GM23248 (cell line): Measurements from ENCODE around the gene IFT81. TPM values are rescaled to one million over a fixed set of nuclear protein-coding genes. Genes with fewer than 3 reads are reported as not detected.
A peak's percentile ranks its signal among the peaks of the same experiment; 100 is the strongest.

Source experiments
- DNase-seq: peaks from one replicate; pipeline ENCODE4 v3.0.0-alpha.2; 2015
- H2AFZ ChIP-seq: fragments of 200-600 bp; sonication (generic); 2 replicates; pipeline ENCODE4 v1.6.1; 2016; ENCODE audit warnings: antibody characterized with exemption
- H3F3A ChIP-seq: fragments of 200-600 bp; sonication (generic); 2 replicates; pipeline ENCODE4 v1.6.1; 2016; ENCODE audit warnings: mild to moderate bottlenecking, antibody characterized with exemption, mixed run types; ENCODE audit not compliant: insufficient read depth
- H3K27ac ChIP-seq: fragments of 200-600 bp; sonication (generic); 2 replicates; pipeline ENCODE4 v1.5.1; 2016; ENCODE audit warnings: mild to moderate bottlenecking
- H3K27me3 ChIP-seq: fragments of 200-600 bp; sonication (generic); replicated peaks from 2 replicates; pipeline ENCODE4 v1.6.1; 2016; ENCODE audit warnings: mild to moderate bottlenecking; ENCODE audit not compliant: insufficient read depth
- H3K36me3 ChIP-seq: fragments of 200-600 bp; sonication (generic); 2 replicates; pipeline ENCODE4 v1.6.1; 2016; ENCODE audit warnings: low read depth, mild to moderate bottlenecking
- H3K4me1 ChIP-seq: fragments of 200-600 bp; sonication (generic); 2 replicates; pipeline ENCODE4 v1.6.1; 2016; ENCODE audit warnings: mild to moderate bottlenecking; ENCODE audit not compliant: insufficient read depth
- H3K4me2 ChIP-seq: fragments of 200-600 bp; sonication (generic); one replicate; pipeline ENCODE4 v1.6.1; 2016; ENCODE audit warnings: mild to moderate bottlenecking; ENCODE audit not compliant: unreplicated experiment
- H3K4me3 ChIP-seq: fragments of 200-600 bp; sonication (generic); 2 replicates; pipeline ENCODE4 v1.5.1; 2016; ENCODE audit warnings: mild to moderate bottlenecking
- H3K79me2 ChIP-seq: fragments of 200-600 bp; sonication (generic); 2 replicates; pipeline ENCODE4 v1.6.1; 2016; ENCODE audit warnings: mild to moderate bottlenecking; ENCODE audit not compliant: insufficient read depth
- H3K9ac ChIP-seq: fragments of 200-600 bp; sonication (generic); 2 replicates; pipeline ENCODE4 v1.6.1; 2016; ENCODE audit warnings: mild to moderate bottlenecking
- H3K9me2 ChIP-seq: fragments of 200-600 bp; sonication (generic); 2 replicates; pipeline ENCODE4 v1.6.1; 2016; ENCODE audit warnings: mixed run types, mild to moderate bottlenecking, moderate library complexity; ENCODE audit not compliant: insufficient read depth
- H3K9me3 ChIP-seq: fragments of 200-600 bp; sonication (generic); one replicate; pipeline ENCODE4 v1.6.1; 2017; ENCODE audit warnings: low read depth
- H4K20me1 ChIP-seq: fragments of 200-600 bp; sonication (generic); 2 replicates; pipeline ENCODE4 v1.6.0; 2016; ENCODE audit not compliant: insufficient read depth
- EZH2 ChIP-seq: fragments of 200-600 bp; sonication (generic); IDR thresholded peaks from 2 replicates; pipeline ENCODE4 v1.6.1; 2018; ENCODE audit warnings: antibody characterized with exemption, mild to moderate bottlenecking; ENCODE audit not compliant: insufficient read depth, poor library complexity, severe bottlenecking
- EZH2phosphoT487 ChIP-seq: fragments of 200-600 bp; sonication (generic); IDR thresholded peaks from 2 replicates; pipeline ENCODE4 v1.6.1; 2018; ENCODE audit warnings: antibody characterized with exemption, moderate library complexity, mild to moderate bottlenecking, low read depth; ENCODE audit not compliant: insufficient read depth
- WGBS, 2 experiments: methylation state at CpG; one replicate each; pipeline ENCODE4 v1.1.6; 2015 to 2017; ENCODE audit warnings: low lambda C conversion rate in 2 of 2, low coverage in 1 of 2; ENCODE audit errors: missing lambda C conversion rate in 2 of 2; 5-methylcytosine and 5-hydroxymethylcytosine counted together
- in situ Hi-C: fragments of 300-500 bp; cut with MboI; formaldehyde crosslinking; loops from 2 replicates; pipeline ENCODE4 v1.15.0; 2020
- polyA plus RNA-seq: library from polyadenylated mRNA; unstranded; fragments of >200 nt; fragmentation: Nextera tagmentation; extraction: Ambion mirVana; gene quantifications from 2 replicates; pipeline ENCODE4 v1.2.1, GENCODE V29; 2016
- total RNA-seq: library from RNA; depleted of rRNA; stranded (reverse); fragments of >200 nt; shearing (Covaris generic); gene quantifications from 2 replicates; pipeline ENCODE4 v1.2.3, GENCODE V29; 2014

Gene IFT81
- total and polyA plus RNA-seq, 2 experiments from 2014 or later: 9.5 to 14.0 TPM

DNA sequence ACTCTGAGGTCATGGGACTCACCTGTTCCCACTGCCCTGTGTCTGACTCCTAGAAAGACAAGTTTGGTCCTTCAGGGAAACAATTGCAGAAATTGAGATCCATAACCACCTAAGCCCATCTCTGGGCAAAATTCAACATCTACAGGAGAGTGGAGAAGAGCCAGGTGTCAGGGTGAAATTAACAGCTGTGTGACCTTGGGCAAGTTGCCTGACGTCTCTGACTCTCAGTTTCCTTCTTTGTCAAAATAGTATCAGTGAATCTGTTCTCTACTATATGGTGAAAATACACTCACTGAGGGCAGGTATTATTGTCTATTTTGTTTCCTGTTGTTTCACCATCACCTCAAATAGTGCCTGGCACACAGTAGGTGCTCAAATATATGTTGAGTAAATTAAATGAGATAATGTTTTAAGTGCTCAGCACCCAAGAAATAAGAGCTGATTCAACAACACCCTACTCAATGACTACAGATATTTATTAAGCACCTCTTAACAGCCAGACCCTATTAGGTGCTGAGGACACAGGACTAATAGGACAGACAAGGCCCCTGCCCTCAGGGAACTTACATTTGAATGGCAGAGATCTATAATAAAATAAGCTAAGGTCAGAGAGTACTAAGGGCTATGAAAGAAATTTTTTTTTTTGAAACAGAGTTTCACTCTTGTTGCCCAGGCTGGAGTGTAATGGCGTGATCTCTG is 14.2 kb upstream of the IFT81 start:
- peak overlapping the region; percentile 56 for H3K4me2 ChIP-seq
- no peaks in the 10 kb centered on the region for H3K79me2 ChIP-seq
- H4K20me1 ChIP-seq: no peaks in the 10 kb centered on the region
- WGBS, 2 experiments: 76% methylated on average over 2 of the region's 2 CpGs
- peak overlapping the region; percentile 52; the same call in 1 of the 2 replicates for H3K4me3 ChIP-seq
- H2AFZ ChIP-seq: no peak overlapping the region; the same call in 1 of the 2 replicates
- H3F3A ChIP-seq: peaks cover 23% of the 10 kb centered on the region
- in situ Hi-C loops: no loop called here
- no peaks in the 10 kb centered on the region for H3K27me3 ChIP-seq
- no peaks in the 10 kb centered on the region for H3K9me3 ChIP-seq
- peaks cover 25% of the 10 kb centered on the region for H3K4me1 ChIP-seq
- no peaks in the 10 kb centered on the region for H3K36me3 ChIP-seq
- TF ChIP-seq EZH2phosphoT487 (no peak), EZH2 (no peak)
- H3K9me2 ChIP-seq: no peaks in the 10 kb centered on the region
- H3K27ac ChIP-seq: peak overlapping the region; percentile 85
- peak overlapping the region; percentile 66 for H3K9ac ChIP-seq
- DNase-seq: no peak

DNA sequence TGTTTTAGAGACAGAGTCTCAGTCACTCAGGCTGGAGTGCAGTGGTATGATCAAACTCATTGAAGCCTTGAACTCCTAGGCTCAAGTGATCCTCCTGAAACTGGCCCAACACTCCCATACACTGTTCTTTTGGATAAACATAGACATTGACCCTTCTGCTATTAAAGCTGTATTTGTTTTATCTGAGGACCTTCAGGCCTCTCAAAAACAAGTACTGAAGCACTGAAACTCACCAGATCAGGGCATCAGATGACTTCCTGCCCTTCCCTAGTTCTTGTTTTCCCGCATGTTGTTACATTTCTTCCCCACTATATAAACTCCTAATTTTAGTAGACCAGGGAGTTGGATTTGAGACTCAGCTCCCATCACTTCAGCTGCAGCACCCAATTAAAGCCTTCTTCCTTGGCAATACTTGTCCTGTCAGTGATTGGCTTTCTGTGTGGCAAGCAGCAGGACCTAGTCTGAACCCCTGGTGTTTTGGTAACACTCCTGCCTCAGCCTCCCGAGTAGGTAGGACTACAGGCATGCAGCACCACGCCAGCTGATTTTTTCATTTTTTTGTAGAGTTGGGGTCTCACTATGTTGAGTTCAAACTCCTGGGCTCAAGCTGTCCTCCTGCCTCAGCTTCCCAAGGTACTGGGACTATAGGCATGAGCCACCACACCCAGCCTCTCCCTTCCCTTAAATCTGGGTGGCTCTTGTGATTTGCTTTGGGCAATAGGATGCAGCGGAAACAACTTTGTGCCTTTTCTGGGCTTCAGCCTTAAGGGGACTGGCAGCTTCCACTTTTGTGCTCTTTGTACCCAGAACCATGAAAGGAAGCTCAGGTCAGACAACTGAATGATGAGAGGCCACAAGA is 12.5 kb upstream of the IFT81 start:
- no peaks in the 10 kb centered on the region for H4K20me1 ChIP-seq
- H2AFZ ChIP-seq: no peak overlapping the region
- no peak overlapping the region for H3K4me2 ChIP-seq
- DNase-seq: no peak
- no peak overlapping the region for H3K4me3 ChIP-seq
- peaks cover 23% of the 10 kb centered on the region for H3F3A ChIP-seq
- H3K4me1 ChIP-seq: peaks cover 25% of the 10 kb centered on the region
- no peak overlapping the region for H3K27ac ChIP-seq
- H3K79me2 ChIP-seq: no peaks in the 10 kb centered on the region
- no peaks in the 10 kb centered on the region for H3K36me3 ChIP-seq
- no peaks in the 10 kb centered on the region for H3K27me3 ChIP-seq
- no peak overlapping the region for H3K9ac ChIP-seq
- H3K9me3 ChIP-seq: no peaks in the 10 kb centered on the region
- no peaks in the 10 kb centered on the region for H3K9me2 ChIP-seq
- in situ Hi-C loops: no loop called here
- TF ChIP-seq EZH2phosphoT487: no peak
- no peak for TF ChIP-seq EZH2
- WGBS, 2 experiments: 80 to 81% methylated on average over 4 of the region's 4 CpGs

DNA sequence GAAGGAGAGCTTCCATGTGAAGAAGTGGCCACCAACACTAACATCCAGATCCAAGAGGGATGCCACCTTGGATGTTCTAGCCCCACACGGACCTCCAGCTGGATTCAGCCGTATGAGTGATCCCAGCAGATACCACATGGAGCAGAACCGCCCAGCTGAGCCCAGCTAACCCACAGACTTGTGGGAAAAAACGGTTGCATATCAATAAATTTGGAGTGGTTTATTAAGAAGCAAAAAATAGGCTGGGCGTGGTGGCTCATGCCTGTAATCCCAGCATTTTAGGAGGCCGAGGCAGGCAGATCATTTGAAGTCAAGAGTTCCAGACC is 11.9 kb upstream of the IFT81 start:
- Histone ChIP-seq H4K20me1 (no peaks in the 10 kb centered on the region), H2AFZ (no peak overlapping the region), H3K4me1 (peaks cover 20% of the 10 kb centered on the region), H3K79me2 (no peaks in the 10 kb centered on the region), H3K9ac (no peak overlapping the region), H3K36me3 (no peaks in the 10 kb centered on the region), H3K27ac (no peak overlapping the region), H3F3A (peaks cover 18% of the 10 kb centered on the region), H3K4me3 (no peak overlapping the region), H3K9me3 (no peaks in the 10 kb centered on the region), H3K9me2 (no peaks in the 10 kb centered on the region), H3K27me3 (no peaks in the 10 kb centered on the region), H3K4me2 (no peak overlapping the region)
- TF ChIP-seq EZH2phosphoT487: no peak
- TF ChIP-seq EZH2: no peak
- DNase-seq: no peak
- in situ Hi-C loops: no loop called here
- 82 to 85% methylated on average over 6 of the region's 6 CpGs for WGBS, 2 experiments

DNA sequence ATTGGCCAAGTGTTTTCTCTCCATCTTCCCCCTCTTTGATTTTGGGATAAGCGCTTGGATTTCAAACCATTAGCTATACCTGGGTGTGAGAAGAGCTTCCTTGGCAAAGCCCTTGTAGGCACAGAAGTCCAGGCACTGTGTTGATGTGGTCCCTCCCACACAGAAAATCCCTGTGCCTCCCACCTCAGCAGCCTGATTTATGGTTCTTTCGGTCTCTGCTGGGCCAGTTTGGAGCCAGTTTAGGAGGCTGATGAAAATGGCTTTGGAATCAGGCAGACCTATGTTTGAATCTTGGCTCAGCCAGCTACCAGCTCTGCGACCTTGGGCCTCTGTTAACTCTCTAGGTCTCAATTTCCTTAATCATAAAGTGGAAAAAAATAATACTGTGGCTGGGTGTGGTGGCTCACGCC is 9.6 kb upstream of the IFT81 start:
- 85 to 94% methylated on average over 4 of the region's 4 CpGs for WGBS, 2 experiments
- H2AFZ ChIP-seq: no peak overlapping the region
- in situ Hi-C loops: no loop called here

More for the DNA sequence above, 9.6 kb upstream of the IFT81 start:
- Histone ChIP-seq H3F3A (0 out of 2 replicates have a peak, but pooled peaks cover under 1% of the 10 kb centered on the region), H3K27ac (no peak overlapping the region), H3K27me3 (no peaks in the 10 kb centered on the region), H3K79me2 (no peaks in the 10 kb centered on the region), H3K4me2 (no peak overlapping the region), H3K4me1 (peaks cover 4% of the 10 kb centered on the region), H3K36me3 (no peaks in the 10 kb centered on the region), H3K9me3 (no peaks in the 10 kb centered on the region), H3K9ac (no peak overlapping the region), H4K20me1 (no peaks in the 10 kb centered on the region), H3K9me2 (no peaks in the 10 kb centered on the region), H3K4me3 (no peak overlapping the region)
- TF ChIP-seq EZH2 (no peak), EZH2phosphoT487 (no peak)
- no peak for DNase-seq
